ENCODE data around the gene NCOA3.

Gene NCOA3

GRCh38 chr20:47535994-47536393 is 34.3 kb downstream of the NCOA3 start:
- TF ChIP-seq, protein P1, sequence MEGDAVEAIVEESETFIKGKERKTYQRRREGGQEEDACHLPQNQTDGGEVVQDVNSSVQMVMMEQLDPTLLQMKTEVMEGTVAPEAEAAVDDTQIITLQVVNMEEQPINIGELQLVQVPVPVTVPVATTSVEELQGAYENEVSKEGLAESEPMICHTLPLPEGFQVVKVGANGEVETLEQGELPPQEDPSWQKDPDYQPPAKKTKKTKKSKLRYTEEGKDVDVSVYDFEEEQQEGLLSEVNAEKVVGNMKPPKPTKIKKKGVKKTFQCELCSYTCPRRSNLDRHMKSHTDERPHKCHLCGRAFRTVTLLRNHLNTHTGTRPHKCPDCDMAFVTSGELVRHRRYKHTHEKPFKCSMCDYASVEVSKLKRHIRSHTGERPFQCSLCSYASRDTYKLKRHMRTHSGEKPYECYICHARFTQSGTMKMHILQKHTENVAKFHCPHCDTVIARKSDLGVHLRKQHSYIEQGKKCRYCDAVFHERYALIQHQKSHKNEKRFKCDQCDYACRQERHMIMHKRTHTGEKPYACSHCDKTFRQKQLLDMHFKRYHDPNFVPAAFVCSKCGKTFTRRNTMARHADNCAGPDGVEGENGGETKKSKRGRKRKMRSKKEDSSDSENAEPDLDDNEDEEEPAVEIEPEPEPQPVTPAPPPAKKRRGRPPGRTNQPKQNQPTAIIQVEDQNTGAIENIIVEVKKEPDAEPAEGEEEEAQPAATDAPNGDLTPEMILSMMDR (IDR thresholded peaks at IDR 0.05; ENCODE audit: low read depth, low read length, missing control alignments), result no peak
- Histone ChIP-seq H3K4me3 (ENCODE audit: low read depth, low read length) (no peak overlapping the region), H3K27ac (no peak overlapping the region), H3K27me3 (replicated peaks) (no peaks in the 10 kb centered on the region), H3K36me3 (replicated peaks) (peaks cover 3% of the 10 kb centered on the region)
- in situ Hi-C loops (cut with HindIII; ENCODE audit: low pct_ligation_motif_present, low sequenced_read_pairs), result no loop called here
- no peak for DNase-seq

GRCh38 chr20:47540443-47541354 is 39.0 kb downstream of the NCOA3 start:
- TF ChIP-seq, protein P1 (IDR thresholded peaks at IDR 0.05; ENCODE audit: low read depth, low read length, missing control alignments), result no peak
- in situ Hi-C loops (cut with HindIII; ENCODE audit: low pct_ligation_motif_present, low sequenced_read_pairs), result no loop called here
- Histone ChIP-seq H3K27ac (peak overlapping the region; percentile 32), H3K36me3 (replicated peaks) (peaks cover 3% of the 10 kb centered on the region), H3K27me3 (replicated peaks) (no peaks in the 10 kb centered on the region), H3K4me3 (ENCODE audit: low read depth, low read length) (no peak overlapping the region)
- no peak for DNase-seq

- TF ChIP-seq, protein P1 (IDR thresholded peaks at IDR 0.05; ENCODE audit: low read depth, low read length, missing control alignments), result no peak
- Histone ChIP-seq H3K4me3 (ENCODE audit: low read depth, low read length) (no peak overlapping the region), H3K27ac (no peak overlapping the region), H3K36me3 (replicated peaks) (no peaks in the 10 kb centered on the region), H3K27me3 (replicated peaks) (no peaks in the 10 kb centered on the region)
- in situ Hi-C loops (cut with HindIII; ENCODE audit: low pct_ligation_motif_present, low sequenced_read_pairs), result no loop called here
- no peak for DNase-seq
Measured at GRCh38 chr20:47541355-47541922, 39.8 kb downstream of the NCOA3 start.

DNA sequence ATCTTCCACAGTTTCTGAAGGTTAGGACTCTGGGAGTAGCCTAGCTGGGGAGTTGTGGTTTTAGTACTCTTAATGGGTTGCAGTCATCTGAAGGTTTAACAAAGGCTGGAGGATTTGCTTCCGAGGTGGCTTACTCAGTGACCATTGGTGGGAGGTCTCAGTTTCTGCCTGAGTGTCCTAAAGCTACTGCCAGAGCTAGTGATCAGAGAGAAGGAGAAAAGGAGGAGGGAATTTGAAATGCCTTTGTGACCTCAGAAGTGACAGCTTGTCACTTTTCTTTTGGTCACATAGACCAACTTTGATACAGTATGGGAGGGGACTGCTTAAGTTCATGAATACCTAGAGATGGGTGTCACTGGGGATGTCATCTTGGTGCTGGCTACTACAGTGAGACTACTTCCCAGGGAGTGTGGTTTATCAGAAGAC is 41.3 kb downstream of the NCOA3 start:
- DNase-seq, result peak; percentile 45
- H3K36me3 ChIP-seq (replicated peaks), result no peaks in the 10 kb centered on the region
- TF ChIP-seq, protein P1 (IDR thresholded peaks at IDR 0.05; ENCODE audit: low read depth, low read length, missing control alignments), result no peak
- in situ Hi-C loops (cut with HindIII; ENCODE audit: low pct_ligation_motif_present, low sequenced_read_pairs), result no loop called here
- H3K27me3 ChIP-seq (replicated peaks), result no peaks in the 10 kb centered on the region
- H3K4me3 ChIP-seq (ENCODE audit: low read depth, low read length), result no peak overlapping the region
- peak overlapping the region; percentile 7 for H3K27ac ChIP-seq

GRCh38 chr20:47544240-47544639 is 42.6 kb downstream of the NCOA3 start:
- peak overlapping the region; percentile 9 for H3K27ac ChIP-seq
- no peaks in the 10 kb centered on the region for H3K36me3 ChIP-seq (replicated peaks)
- TF ChIP-seq, protein P1 (IDR thresholded peaks at IDR 0.05; ENCODE audit: low read depth, low read length, missing control alignments), result no peak
- peak; percentile 48 for DNase-seq
- no peaks in the 10 kb centered on the region for H3K27me3 ChIP-seq (replicated peaks)
- in situ Hi-C loops (cut with HindIII; ENCODE audit: low pct_ligation_motif_present, low sequenced_read_pairs), result no loop called here
- H3K4me3 ChIP-seq (ENCODE audit: low read depth, low read length), result no peak overlapping the region

Measured in brain microvascular endothelial cell (primary cell).